ENCODE measurements around the gene GIN1. TPM values are rescaled to one million over a fixed set of nuclear protein-coding genes. Genes with fewer than 3 reads are reported as not detected.

Gene GIN1
- total and polyA plus RNA-seq, 9 of the 15 experiments (the other 6 are each of a cell fraction or from before 2014, with no cell fraction given): 2.4 to 9.8 (median 7.8) TPM

GRCh38 chr5:103120607-103121200 is 766 bp upstream of the GIN1 start (continued):
- TF ChIP-seq SPI1 (IDR thresholded peaks at IDR 0.05; ENCODE audit: borderline replicate concordance, low read depth, low read length): peak; percentile 29; the same call in 1 of the 2 replicates
- TF ChIP-seq NR4A1 (CRISPR knock-in tag; IDR thresholded peaks at IDR 0.05): no peak
- TF ChIP-seq NR4A1 (tag; IDR thresholded peaks at IDR 0.05): no peak
- TF ChIP-seq RAD21 (CRISPR knock-in tag; conservative IDR thresholded peaks at IDR 0.05 in 1 of 2, IDR thresholded peaks at IDR 0.05 in 1 of 2): peak in 1 of 2 experiments; percentile 22; a peak in 1 of 4 replicates
- no peak for TF ChIP-seq ZBTB8A (IDR thresholded peaks at IDR 0.05; ENCODE audit: partially characterized antibody)
- no peak for TF ChIP-seq ZNF212 (CRISPR knock-in tag; IDR thresholded peaks at IDR 0.05)
- no peak for TF ChIP-seq BCLAF1 (IDR thresholded peaks at IDR 0.05; ENCODE audit: borderline replicate concordance in 1 of 2, control insufficient read depth in 1 of 2, low read depth in 2 of 2, low read length in 1 of 2)
